Amniotic epithelial cell (primary cell): ENCODE data around the gene BRICD5.
A peak's percentile ranks its signal among the peaks of the same experiment; 100 is the strongest.

Source experiments
- DNase-seq: peaks from one replicate; pipeline ENCODE4 v3.0.0-alpha.2; 2010; ENCODE audit warnings: low read depth

The BRICD5 gene

DNA sequence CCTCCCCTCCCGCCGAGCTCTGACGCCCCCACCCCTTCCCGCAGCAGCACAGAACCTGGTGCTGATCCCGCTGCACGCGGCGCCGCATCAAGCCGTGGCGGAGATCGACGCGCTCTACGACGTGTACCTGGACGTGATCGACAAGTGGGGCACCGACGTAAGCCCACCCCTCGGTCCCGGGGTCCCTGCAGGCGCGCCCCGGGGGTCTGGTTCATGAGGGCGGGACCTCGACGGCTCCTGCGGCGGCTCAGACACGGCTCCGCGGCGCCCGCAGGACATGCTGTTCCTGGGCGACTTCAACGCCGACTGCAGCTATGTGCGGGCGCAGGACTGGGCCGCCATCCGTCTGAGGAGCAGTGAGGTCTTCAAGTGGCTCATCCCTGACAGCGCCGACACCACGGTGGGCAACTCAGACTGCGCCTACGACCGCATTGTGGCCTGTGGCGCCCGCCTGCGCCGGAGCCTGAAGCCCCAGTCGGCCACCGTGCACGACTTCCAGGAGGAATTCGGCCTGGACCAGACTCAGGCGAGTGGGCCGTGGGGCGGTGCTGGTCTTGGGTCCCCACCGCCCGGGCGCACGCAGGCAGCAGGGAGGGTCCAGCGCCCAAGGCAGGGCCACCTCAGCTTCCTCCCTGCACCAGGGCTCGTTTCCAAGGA is 27.0 kb upstream of the BRICD5 start:
- no peak for DNase-seq

DNA sequence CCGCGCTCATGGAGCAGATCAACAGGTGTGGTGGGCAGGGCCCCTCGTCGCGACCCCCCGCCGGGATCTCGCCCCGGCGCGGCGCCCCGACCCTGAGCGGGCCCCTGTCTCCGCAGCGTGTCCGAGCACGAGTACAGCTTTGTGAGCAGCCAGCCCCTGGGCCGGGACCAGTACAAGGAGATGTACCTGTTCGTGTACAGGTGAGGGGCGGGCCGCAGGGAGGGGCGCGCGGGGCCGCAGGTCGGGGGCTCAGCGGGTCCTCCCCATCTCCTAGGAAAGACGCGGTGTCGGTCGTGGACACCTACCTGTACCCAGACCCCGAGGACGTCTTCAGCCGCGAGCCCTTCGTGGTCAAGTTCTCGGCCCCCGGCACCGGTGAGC is 26.4 kb upstream of the BRICD5 start:
- no peak for DNase-seq

- DNase-seq, result no peak
Measured at GRCh38 chr16:2236337-2237101, 25.9 kb upstream of the BRICD5 start, which contains the start of gene DNASE1L2. Gene DNASE1L2, plus strand, starts transcription at chr16:2236444. Its CDS starts 373 bp downstream, at chr16:2236817.

- no peak for DNase-seq
Measured at GRCh38 chr16:2235695-2236336, 25.2 kb upstream of the BRICD5 start.

DNA sequence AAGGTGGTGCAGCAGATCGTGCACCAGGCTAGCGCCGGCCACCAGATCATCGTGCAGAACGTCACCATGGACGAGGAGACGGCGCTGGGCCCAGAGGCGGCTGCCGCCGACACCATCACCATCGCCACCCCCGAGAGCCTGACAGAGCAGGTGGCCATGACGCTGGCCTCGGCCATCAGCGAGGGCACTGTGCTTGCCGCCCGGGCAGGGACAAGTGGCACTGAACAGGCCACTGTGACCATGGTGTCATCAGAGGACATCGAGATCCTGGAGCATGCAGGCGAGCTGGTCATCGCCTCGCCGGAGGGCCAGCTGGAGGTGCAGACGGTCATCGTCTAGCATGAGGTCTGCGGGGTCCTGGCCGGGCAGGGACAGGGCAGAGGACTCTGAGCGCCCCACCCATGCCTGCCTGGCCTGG is 24.6 kb upstream of the BRICD5 start:
- DNase-seq, result no peak

GRCh38 chr16:2234813-2235170 is 24.1 kb upstream of the BRICD5 start:
- no peak for DNase-seq

GRCh38 chr16:2233872-2234812 is 23.5 kb upstream of the BRICD5 start:
- DNase-seq, result no peak

DNA sequence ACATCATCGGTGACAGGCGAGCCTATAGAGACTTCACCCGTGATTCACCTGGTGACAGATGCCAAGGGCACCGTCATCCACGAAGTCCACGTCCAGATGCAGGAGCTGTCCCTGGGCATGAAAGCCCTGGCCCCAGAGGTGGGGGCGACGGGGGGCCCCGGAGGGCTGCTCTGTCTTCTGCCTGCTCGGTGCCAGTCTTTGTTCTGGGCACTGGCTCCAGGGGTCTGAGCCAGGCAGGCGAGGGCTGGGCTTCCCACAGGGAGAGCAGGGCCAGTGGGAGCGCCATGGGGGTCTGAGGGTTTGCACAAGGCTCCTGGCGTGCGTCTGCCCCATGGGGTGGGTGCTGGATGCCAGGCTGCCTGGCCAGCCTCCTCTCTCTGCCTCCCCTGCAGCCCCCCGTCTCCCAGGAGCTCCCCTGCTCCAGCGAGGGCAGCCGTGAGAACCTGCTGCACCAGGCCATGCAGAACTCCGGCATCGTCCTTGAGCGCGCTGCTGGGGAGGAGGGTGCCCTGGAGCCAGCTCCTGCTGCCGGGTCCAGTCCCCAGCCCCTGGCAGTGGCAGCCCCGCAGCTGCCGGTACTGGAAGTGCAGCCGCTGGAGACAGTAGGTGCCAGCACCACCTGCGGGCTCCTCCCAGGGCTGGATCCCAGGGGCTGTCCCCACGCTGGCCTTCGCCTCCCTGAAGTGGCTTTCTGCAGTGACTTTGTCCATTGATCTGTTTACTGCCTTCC is 22.5 kb upstream of the BRICD5 start:
- no peak for DNase-seq

GRCh38 chr16:2232094-2232990 is 21.7 kb upstream of the BRICD5 start:
- no peak for DNase-seq

DNA sequence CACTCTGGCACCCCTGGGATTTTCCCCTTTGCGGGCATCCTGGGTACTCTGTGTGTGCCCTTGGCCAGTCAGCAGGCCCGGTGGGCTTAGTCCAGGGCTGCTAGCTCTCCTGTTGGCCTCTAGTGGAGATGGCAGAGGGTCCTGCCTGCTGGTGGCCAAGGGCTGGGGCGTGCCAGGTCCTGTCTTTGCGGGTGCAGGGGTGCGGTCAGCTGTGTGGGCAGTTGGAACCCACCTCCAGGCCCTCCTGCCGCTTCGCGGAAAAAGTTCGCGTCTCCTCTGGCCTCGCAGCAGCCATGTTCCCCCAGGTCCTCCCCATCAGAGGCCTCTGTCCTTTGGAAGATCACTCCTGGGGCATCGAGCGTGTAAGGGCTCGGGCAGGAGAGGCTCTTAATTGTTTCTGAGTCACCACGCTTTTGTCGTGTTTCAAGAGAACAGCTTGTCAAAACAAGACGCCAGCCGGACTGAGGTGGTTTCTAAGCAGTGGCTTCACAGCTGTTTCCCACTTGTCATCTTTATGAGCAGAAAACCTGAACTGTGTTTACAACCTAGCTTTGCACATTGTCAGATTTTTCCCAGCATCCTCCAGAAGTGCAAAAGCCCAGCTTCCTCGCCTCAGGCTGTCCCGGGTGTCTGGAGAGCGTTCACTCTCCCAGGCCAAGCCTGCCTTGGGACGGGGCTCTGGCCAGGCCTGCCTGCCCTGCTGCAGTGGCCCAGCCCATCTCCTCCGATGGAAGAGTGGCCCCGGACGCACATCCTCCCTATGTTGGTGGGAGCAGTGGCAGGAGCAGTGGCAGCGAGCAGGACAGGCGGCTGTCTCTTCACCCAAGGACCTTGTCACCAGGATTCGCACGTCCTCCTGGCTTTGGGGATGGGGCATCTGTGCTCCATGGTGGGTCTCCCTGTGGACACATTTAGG is 20.6 kb upstream of the BRICD5 start:
- no peak for DNase-seq

DNA sequence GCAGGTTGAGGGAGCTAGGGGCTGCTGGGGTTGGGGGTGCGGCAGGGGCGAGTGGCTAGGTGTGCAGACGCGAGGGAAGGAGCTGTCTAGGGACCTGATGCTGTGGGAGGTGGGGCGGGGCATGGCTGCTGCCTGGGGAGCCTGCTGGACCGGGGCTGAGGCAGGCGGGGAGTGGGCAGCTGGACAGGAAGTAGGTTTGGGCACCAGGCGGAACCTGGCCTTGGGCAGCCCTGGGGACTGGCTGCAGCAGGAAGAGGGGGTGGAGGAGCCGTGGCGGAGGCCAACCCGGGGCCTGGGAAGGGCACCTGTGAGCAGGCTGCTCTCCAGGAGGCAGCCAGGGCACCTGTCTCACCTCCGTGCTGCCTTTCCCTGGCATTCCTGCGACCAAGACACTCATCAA is 19.7 kb upstream of the BRICD5 start:
- DNase-seq, result no peak

DNA sequence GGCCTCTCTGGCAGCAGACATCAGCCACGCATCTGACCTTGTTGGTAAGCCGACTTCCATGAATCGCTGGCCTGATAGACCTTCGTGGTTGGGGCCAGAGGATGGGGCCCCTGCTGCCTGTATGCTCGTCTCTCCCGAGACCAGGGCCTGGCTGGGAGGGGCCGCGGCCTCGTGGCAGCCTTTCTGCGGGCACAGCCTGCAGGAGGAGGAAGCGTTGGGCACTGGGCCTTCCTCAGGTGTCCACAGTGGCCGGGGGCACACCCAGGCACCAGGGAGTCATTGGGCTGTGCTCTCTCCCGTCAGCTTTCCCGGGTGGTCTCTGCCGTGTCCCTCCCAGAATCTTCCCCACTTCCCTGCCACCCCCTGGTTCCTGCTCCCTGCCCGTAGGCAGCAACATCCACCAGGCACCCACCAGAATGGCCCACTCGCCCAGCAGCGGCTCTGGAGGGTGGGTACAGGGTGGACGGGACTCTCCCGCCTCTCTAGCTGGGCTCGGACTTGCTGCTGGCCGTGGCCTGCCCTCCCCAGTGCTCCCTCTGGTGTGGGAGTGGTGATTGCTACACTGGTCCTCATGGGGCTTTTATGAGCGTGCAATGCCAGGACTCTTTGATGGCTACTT is 19.1 kb upstream of the BRICD5 start:
- DNase-seq, result no peak

DNA sequence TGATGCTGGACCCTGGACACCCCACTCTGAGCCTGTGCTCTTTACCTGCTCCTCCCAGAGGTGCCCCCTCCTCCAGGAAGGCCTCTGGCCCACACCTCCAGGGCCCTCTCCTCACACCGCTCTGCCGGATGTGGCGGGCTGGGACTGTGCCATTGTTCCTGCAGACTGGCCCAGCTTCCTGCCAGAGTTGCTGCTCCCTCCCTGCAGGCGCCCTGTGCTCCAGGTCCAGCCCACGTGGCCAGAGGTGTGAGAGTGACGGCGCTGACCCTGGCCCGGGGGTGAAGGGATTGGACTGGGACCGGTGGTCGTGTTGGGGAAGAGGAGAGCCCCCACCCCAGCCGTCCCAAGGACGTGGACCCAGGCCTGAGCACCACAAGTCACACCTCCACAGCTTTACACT is 18.4 kb upstream of the BRICD5 start:
- no peak for DNase-seq

- no peak for DNase-seq
Measured at GRCh38 chr16:2228161-2228824, 17.6 kb upstream of the BRICD5 start.

DNA sequence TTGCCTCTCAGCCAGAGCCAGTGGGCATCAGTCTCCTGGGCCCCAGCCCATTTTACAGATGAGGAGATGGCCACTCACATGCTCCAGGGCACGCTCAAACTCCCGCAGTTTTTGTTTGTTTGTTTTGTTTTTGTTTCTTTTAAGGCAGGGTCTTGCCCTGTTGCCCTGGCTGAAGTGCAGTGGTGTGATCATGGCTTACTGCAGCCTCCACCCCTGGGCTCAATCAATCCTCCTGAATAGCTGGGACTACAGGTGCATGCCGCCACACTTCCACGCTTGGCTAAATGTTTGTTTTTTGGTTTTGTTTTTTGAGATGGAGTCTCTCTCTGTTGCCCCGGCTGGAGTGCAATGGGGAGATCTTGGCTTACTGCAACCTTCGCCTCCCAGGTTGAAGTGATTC is 16.3 kb upstream of the BRICD5 start:
- DNase-seq, result no peak

GRCh38 chr16:2226245-2226793 is 15.7 kb upstream of the BRICD5 start:
- DNase-seq, result no peak

GRCh38 chr16:2223942-2224486 is 13.4 kb upstream of the BRICD5 start:
- peak; percentile 41 for DNase-seq
